Effector memory CD4-positive, alpha-beta T cell (primary cell): ENCODE results near the gene AGAP2.

Source experiments
- DNase-seq, 3 donors: peaks; one replicate each; pipeline ENCODE4 v3.0.0-alpha.2; 2020
- H3K27ac ChIP-seq: 2 replicates; pipeline ENCODE4 v1.7.0; 2013; ENCODE audit warnings: mild to moderate bottlenecking, low read length, moderate library complexity; ENCODE audit not compliant: insufficient read depth, poor library complexity, severe bottlenecking
- H3K27me3 ChIP-seq: replicated peaks from 2 replicates; pipeline ENCODE4 v1.7.0; 2013; ENCODE audit warnings: mild to moderate bottlenecking, low read length; ENCODE audit not compliant: insufficient read depth, control insufficient read depth, poor library complexity, severe bottlenecking
- H3K36me3 ChIP-seq: 2 replicates; pipeline ENCODE4 v1.7.0; 2013; ENCODE audit warnings: mild to moderate bottlenecking, low read length, moderate library complexity; ENCODE audit not compliant: control insufficient read depth, insufficient read depth
- H3K4me1 ChIP-seq: 2 replicates; pipeline ENCODE4 v1.7.0; 2013; ENCODE audit warnings: low read length, mild to moderate bottlenecking; ENCODE audit not compliant: control insufficient read depth, insufficient read depth, poor library complexity, severe bottlenecking
- H3K4me3 ChIP-seq: 2 replicates; pipeline ENCODE4 v1.7.0; 2013; ENCODE audit warnings: low read length, low read depth, mild to moderate bottlenecking; ENCODE audit not compliant: insufficient read depth, poor library complexity, severe bottlenecking
- H3K9me3 ChIP-seq: 2 replicates; pipeline ENCODE4 v1.7.0; 2013; ENCODE audit warnings: mild to moderate bottlenecking, low read length, moderate library complexity; ENCODE audit not compliant: control insufficient read depth

AGAP2 gene

GRCh38 chr12:57737467-57738460 lies 778 bp downstream of the AGAP2 start:
- H3K36me3 ChIP-seq = peaks cover 62% of the 10 kb centered on the region
- no peaks in the 10 kb centered on the region for H3K9me3 ChIP-seq
- H3K4me1 ChIP-seq = peaks cover 39% of the 10 kb centered on the region

GRCh38 chr12:57736741-57737466 lies 1.6 kb downstream of the AGAP2 start:
- no peak for DNase-seq
- Histone ChIP-seq H3K4me1 (peaks cover 31% of the 10 kb centered on the region), H3K9me3 (no peaks in the 10 kb centered on the region), H3K4me3 (no peak overlapping the region), H3K36me3 (peaks cover 71% of the 10 kb centered on the region), H3K27ac (no peak overlapping the region), H3K27me3 (no peaks in the 10 kb centered on the region)

More at GRCh38 chr12:57737467-57738460, 778 bp downstream of the AGAP2 start:
- Histone ChIP-seq H3K27me3 (no peaks in the 10 kb centered on the region), H3K4me3 (no peak overlapping the region), H3K27ac (no peak overlapping the region)
- no peak for DNase-seq

- peaks cover 26% of the 10 kb centered on the region for H3K4me1 ChIP-seq
- H3K4me3 ChIP-seq = no peak overlapping the region
- no peaks in the 10 kb centered on the region for H3K27me3 ChIP-seq
- no peak overlapping the region for H3K27ac ChIP-seq
- no peak for DNase-seq
- H3K36me3 ChIP-seq = peaks cover 78% of the 10 kb centered on the region
- no peaks in the 10 kb centered on the region for H3K9me3 ChIP-seq
These were observed 2.4 kb downstream of the AGAP2 start for GRCh38 chr12:57735952-57736740.

GRCh38 chr12:57735198-57735855 lies 3.2 kb downstream of the AGAP2 start:
- no peaks in the 10 kb centered on the region for H3K9me3 ChIP-seq
- H3K27me3 ChIP-seq = no peaks in the 10 kb centered on the region
- peaks cover 86% of the 10 kb centered on the region for H3K36me3 ChIP-seq
- H3K4me1 ChIP-seq = peaks cover 19% of the 10 kb centered on the region
- H3K27ac ChIP-seq = no peak overlapping the region
- H3K4me3 ChIP-seq = no peak overlapping the region
- no peak for DNase-seq

DNA sequence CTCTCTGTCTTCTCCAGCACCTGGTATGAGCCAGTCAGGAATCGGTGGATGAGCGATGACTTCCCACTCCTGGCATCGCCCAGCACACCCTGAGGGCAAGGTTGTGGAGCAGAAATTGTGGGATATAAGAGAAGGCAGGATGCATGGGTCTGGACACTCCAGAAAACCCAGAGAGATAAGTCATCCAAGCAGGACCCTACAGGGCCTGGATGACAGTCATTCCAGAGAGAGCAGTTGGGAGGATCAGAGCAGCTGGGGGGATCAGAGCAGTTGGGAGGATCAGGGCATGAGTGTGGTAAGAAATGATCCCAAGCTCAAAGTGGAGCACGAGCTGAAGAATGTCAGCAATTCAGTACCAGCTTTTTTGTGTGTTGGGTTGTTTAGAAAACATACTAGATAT lies 4.0 kb downstream of the AGAP2 start:
- no peaks in the 10 kb centered on the region for H3K9me3 ChIP-seq
- H3K4me3 ChIP-seq = no peak overlapping the region
- no peaks in the 10 kb centered on the region for H3K27me3 ChIP-seq
- no peak for DNase-seq
- peaks cover 86% of the 10 kb centered on the region for H3K36me3 ChIP-seq
- H3K4me1 ChIP-seq = peaks cover 11% of the 10 kb centered on the region
- no peak overlapping the region for H3K27ac ChIP-seq

GRCh38 chr12:57733928-57734327 lies 4.6 kb downstream of the AGAP2 start:
- Histone ChIP-seq H3K4me3 (no peak overlapping the region), H3K9me3 (no peaks in the 10 kb centered on the region), H3K4me1 (peaks cover 5% of the 10 kb centered on the region), H3K27me3 (no peaks in the 10 kb centered on the region), H3K36me3 (peaks cover 87% of the 10 kb centered on the region), H3K27ac (no peak overlapping the region)
- no peak for DNase-seq

- no peak for DNase-seq
- Histone ChIP-seq H3K27me3 (no peaks in the 10 kb centered on the region), H3K9me3 (no peaks in the 10 kb centered on the region), H3K36me3 (peaks cover 95% of the 10 kb centered on the region), H3K4me1 (no peaks in the 10 kb centered on the region), H3K4me3 (no peak overlapping the region), H3K27ac (no peak overlapping the region)
These were observed 5.6 kb downstream of the AGAP2 start for GRCh38 chr12:57732726-57733593.

GRCh38 chr12:57732270-57732669 lies 6.3 kb downstream of the AGAP2 start:
- DNase-seq = no peak
- Histone ChIP-seq H3K27me3 (no peaks in the 10 kb centered on the region), H3K4me1 (no peaks in the 10 kb centered on the region), H3K4me3 (no peak overlapping the region), H3K27ac (no peak overlapping the region), H3K36me3 (peaks cover 96% of the 10 kb centered on the region), H3K9me3 (no peaks in the 10 kb centered on the region)
